ENCODE data around the gene CTNNBIP1. TPM values are rescaled to one million over a fixed set of nuclear protein-coding genes. Genes with fewer than 3 reads are reported as not detected.
A peak's percentile ranks its signal among the peaks of the same experiment; 100 is the strongest.

Gene CTNNBIP1
- total RNA-seq, 1 donor from 2014 or later: 106 TPM

DNA sequence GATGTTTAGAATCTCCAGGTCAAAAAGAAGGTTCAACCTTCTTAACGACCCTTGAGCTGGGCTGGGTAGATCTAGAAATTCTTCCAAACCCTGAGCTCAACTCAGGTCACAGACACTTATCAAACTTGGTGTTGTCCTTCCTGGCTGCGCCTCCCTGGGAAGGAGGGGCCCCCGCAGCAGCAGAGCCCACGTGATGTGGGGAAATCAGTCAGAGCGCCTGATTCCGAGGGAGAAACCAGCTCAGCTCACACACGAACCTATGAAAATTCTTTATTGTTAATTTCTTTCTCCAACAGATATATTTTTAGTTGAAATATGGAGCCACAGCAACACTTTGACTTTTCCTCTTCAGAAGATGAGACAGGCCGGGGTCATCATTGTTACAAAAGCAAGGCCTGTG is 62.0 kb downstream of the CTNNBIP1 start:
- H3K4me3 Mint-ChIP-seq (ENCODE audit: unreplicated experiment): peak overlapping the region; percentile 67
- TF ChIP-seq CTCF (IDR thresholded peaks at IDR 0.05; ENCODE audit: unreplicated experiment): no peak
- H3K27ac Mint-ChIP-seq (ENCODE audit: unreplicated experiment): no peak overlapping the region
- no peak for DNase-seq (ENCODE audit: low spot score)
- H3K9me3 Mint-ChIP-seq (ENCODE audit: unreplicated experiment): no peaks in the 10 kb centered on the region
- H3K27me3 Mint-ChIP-seq (ENCODE audit: unreplicated experiment): peaks cover 7% of the 10 kb centered on the region
- H3K36me3 Mint-ChIP-seq (ENCODE audit: low read depth, unreplicated experiment): peaks cover 3% of the 10 kb centered on the region
- peaks cover 7% of the 10 kb centered on the region for H3K4me1 Mint-ChIP-seq (ENCODE audit: unreplicated experiment)

GRCh38 chr1:9847269-9847668 is 62.8 kb downstream of the CTNNBIP1 start:
- Mint-ChIP-seq H3K4me3 (ENCODE audit: unreplicated experiment) (no peak overlapping the region), H3K27me3 (ENCODE audit: unreplicated experiment) (peaks cover 7% of the 10 kb centered on the region), H3K4me1 (ENCODE audit: unreplicated experiment) (peaks cover 7% of the 10 kb centered on the region), H3K36me3 (ENCODE audit: low read depth, unreplicated experiment) (peaks cover 3% of the 10 kb centered on the region), H3K27ac (ENCODE audit: unreplicated experiment) (no peak overlapping the region), H3K9me3 (ENCODE audit: unreplicated experiment) (no peaks in the 10 kb centered on the region)
- DNase-seq (ENCODE audit: low spot score): no peak
- TF ChIP-seq CTCF (IDR thresholded peaks at IDR 0.05; ENCODE audit: unreplicated experiment): no peak

- Mint-ChIP-seq H3K9me3 (ENCODE audit: unreplicated experiment) (no peaks in the 10 kb centered on the region), H3K36me3 (ENCODE audit: low read depth, unreplicated experiment) (peaks cover 3% of the 10 kb centered on the region), H3K27ac (ENCODE audit: unreplicated experiment) (no peak overlapping the region), H3K4me3 (ENCODE audit: unreplicated experiment) (no peak overlapping the region), H3K27me3 (ENCODE audit: unreplicated experiment) (peaks cover 7% of the 10 kb centered on the region), H3K4me1 (ENCODE audit: unreplicated experiment) (peaks cover 7% of the 10 kb centered on the region)
- TF ChIP-seq CTCF (IDR thresholded peaks at IDR 0.05; ENCODE audit: unreplicated experiment): no peak
- no peak for DNase-seq (ENCODE audit: low spot score)
Observed at GRCh38 chr1:9846611-9847171, 63.4 kb downstream of the CTNNBIP1 start.

GRCh38 chr1:9845914-9846313 is 64.2 kb downstream of the CTNNBIP1 start:
- H3K9me3 Mint-ChIP-seq (ENCODE audit: unreplicated experiment): no peaks in the 10 kb centered on the region
- no peak for TF ChIP-seq CTCF (IDR thresholded peaks at IDR 0.05; ENCODE audit: unreplicated experiment)
- no peak overlapping the region for H3K27ac Mint-ChIP-seq (ENCODE audit: unreplicated experiment)
- no peak for DNase-seq (ENCODE audit: low spot score)
- H3K27me3 Mint-ChIP-seq (ENCODE audit: unreplicated experiment): peaks cover 9% of the 10 kb centered on the region
- peaks cover 7% of the 10 kb centered on the region for H3K4me1 Mint-ChIP-seq (ENCODE audit: unreplicated experiment)
- no peak overlapping the region for H3K4me3 Mint-ChIP-seq (ENCODE audit: unreplicated experiment)
- peaks cover 3% of the 10 kb centered on the region for H3K36me3 Mint-ChIP-seq (ENCODE audit: low read depth, unreplicated experiment)

GRCh38 chr1:9844756-9845155 is 65.3 kb downstream of the CTNNBIP1 start:
- H3K9me3 Mint-ChIP-seq (ENCODE audit: unreplicated experiment): no peaks in the 10 kb centered on the region
- no peaks in the 10 kb centered on the region for H3K36me3 Mint-ChIP-seq (ENCODE audit: low read depth, unreplicated experiment)
- H3K4me1 Mint-ChIP-seq (ENCODE audit: unreplicated experiment): peaks cover 7% of the 10 kb centered on the region
- H3K4me3 Mint-ChIP-seq (ENCODE audit: unreplicated experiment): no peak overlapping the region
- peak overlapping the region; percentile 52 for H3K27ac Mint-ChIP-seq (ENCODE audit: unreplicated experiment)
- DNase-seq (ENCODE audit: low spot score): no peak
- TF ChIP-seq CTCF (IDR thresholded peaks at IDR 0.05; ENCODE audit: unreplicated experiment): no peak
- peaks cover 9% of the 10 kb centered on the region for H3K27me3 Mint-ChIP-seq (ENCODE audit: unreplicated experiment)
